HUDEP-2 (cell line): Measurements from ENCODE around the gene CDCA5.

Experiments
- DNase-seq, 76 experiments: peaks; one replicate each; lab custom pipeline; 2025; ENCODE audit not compliant: unreplicated experiment in 76 of 76; lab: John Stamatoyannopoulos, UW

CDCA5 gene

DNA sequence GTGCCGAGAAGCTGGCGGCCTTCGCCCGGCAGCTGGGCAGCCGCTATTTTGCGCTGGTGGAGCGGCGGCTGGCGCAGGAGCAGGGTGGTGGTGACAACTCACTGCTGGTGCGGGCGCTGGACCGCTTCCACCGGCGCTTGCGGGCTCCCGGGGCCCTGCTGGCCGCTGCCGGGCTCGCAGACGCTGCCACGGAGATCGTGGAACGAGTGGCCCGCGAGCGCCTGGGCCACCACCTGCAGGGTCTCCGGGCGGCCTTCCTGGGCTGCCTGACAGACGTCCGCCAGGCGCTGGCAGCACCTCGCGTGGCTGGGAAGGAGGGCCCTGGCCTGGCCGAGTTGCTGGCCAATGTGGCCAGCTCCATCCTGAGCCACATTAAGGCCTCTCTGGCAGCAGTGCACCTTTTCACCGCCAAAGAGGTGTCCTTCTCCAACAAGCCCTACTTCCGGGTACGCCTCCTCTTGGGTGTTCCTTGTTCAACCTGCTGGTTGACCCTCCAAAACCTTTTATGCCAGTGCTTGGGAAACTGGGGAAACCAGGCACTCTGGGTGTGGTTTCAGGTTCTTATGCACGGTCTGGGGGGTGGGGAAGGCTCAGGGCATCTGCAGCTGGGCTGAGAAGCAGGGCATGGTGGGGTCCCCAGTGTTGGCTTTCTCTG lies 24.8 kb upstream of the CDCA5 start:
- no peak for DNase-seq

- DNase-seq, result no peak
Measured at GRCh38 chr11:65107751-65108468, 24.1 kb upstream of the CDCA5 start.

- no peak for DNase-seq
Measured at GRCh38 chr11:65107078-65107477, 23.2 kb upstream of the CDCA5 start.

GRCh38 chr11:65104628-65105027 lies 20.8 kb upstream of the CDCA5 start:
- DNase-seq, result no peak

DNA sequence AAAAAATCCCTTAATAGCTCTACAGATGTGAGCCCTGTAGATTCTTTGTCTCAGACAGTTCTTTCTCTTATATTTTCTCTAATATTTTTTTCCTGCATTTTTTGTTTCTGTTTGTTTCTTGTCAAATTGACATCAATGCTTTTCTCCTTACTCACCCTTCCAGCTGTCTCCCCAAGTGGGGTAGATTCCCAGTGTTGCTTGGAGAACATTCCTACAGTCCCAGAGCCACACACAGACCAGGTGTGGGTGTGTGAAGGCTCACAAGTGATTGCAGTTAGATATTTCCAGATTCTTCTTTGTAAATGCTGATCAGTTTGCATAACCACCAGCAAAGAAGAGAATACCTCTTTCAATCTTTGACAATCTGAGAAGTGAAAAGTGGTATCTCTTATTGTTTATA lies 19.6 kb upstream of the CDCA5 start:
- no peak for DNase-seq

- DNase-seq, result no peak
Measured at GRCh38 chr11:65102142-65103095, 18.6 kb upstream of the CDCA5 start.

DNA sequence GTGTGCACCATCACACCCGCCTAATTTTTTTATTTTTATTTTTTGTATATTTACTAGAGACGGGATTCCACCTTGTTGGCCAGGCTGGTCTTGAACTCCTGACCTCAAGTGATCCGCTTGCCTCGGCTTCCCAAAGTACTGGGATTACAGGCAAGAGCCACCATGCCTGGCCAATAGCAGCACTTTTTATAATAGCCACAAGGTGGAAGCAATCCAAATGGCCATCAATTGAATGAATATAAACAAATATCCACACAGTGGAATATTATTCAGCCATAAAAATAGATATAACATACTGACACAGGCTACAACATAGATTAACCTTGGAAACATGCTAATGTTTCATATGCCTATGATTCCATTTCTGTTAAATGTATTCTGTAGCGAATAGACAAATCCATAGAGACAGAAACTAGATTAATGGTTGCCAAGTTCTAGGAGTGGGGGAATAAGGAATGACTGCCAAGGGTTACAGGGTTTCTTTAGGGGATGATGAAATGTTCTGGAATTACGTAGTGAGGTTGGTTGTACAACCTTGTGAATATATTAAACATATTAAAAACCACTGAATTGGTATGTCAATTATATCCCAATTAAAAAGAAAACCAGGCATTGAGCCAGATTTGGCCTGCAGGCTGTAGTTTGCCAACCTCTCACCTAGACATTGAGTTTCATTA lies 17.0 kb upstream of the CDCA5 start:
- DNase-seq, result no peak

GRCh38 chr11:65096926-65097325 lies 13.1 kb upstream of the CDCA5 start:
- DNase-seq, result no peak

DNA sequence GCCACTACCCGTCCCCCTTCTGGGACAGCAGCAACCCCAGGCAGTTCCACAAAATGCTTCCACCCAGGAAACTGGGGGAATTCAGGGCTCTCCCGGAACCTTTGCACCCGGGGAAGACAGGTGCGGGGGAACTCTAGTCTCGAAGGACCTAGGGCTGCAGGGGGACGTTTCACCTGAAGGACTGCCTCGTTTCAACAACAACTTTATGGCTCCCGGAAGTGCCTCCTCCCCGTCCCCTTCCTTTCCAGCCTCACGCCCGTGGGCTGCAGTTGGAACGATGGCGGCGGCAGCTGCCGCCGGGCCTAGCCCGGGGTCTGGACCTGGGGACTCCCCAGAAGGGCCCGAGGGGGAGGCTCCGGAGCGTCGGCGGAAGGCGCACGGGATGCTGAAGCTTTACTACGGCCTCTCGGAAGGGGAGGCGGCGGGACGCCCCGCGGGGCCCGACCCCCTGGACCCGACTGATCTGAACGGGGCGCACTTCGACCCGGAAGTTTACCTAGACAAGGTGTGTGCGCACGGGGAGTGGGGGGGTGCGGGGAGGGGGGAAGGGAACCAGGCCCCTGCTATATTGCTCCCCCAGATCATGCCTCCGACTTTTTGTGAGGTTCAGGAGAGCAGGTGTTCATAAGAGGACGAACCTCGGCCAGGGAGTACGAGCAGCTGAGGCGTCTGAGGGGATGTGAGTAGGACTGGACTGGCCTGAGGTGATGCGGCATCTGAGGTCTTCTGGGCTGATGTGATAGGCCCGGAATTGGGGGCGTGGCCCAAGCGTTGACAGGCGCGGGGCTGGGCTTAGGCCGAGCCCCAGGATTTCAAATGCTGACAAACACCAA lies 12.3 kb upstream of the CDCA5 start, which contains the start of gene VPS51:
Gene VPS51 (plus strand): TSS at position 241 of the 833 bp plus-strand sequence. CDS start 37 bp downstream, at position 278.
- DNase-seq, result peak in 72 of 76 experiments; percentile 32 to 89 (median 78)

DNA sequence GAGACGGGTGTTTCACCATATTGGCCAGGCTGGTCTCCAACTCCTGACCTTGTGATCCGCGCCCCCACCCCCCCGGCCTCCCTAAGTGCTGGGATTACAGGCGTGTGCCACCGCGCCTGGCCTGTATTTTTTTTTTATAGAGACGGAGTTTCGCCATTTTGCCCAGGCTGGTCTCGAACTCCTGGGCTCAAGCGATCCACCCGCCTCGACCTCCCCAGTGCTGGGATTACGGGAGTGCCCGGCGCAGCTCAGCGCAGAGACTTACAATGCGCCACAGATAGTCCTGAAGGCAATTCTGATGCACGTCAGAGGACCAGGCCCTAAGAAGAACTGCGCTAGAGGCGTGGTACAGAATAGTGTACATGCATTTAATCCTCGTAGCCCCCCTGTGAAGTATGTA lies 11.6 kb upstream of the CDCA5 start:
- no peak for DNase-seq

- DNase-seq, result no peak
Measured at GRCh38 chr11:65090628-65091027, 6.8 kb upstream of the CDCA5 start.

DNA sequence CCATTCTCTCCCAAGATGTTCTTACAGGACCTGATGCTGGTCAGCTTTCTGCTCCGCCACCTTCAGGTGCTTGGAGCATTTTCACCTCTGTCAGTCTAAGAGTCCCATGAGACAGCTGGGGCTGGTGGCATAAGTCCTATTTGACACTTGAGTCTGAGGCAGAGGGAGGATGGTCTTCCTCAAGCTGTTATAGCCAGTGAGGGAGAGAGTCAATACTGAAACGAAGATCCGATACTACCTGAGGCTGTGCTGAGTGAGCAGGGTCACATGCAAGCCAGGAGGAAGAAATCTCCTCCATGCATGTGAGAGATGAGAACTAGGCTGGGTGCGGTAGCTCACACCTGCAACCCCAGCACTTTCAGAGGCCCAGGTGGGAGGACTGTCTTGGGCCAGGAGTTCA lies 5.8 kb upstream of the CDCA5 start:
- DNase-seq, result no peak

- no peak for DNase-seq
Measured at GRCh38 chr11:65087827-65088226, 4.0 kb upstream of the CDCA5 start.

GRCh38 chr11:65087216-65087615 lies 3.4 kb upstream of the CDCA5 start:
- no peak for DNase-seq

DNA sequence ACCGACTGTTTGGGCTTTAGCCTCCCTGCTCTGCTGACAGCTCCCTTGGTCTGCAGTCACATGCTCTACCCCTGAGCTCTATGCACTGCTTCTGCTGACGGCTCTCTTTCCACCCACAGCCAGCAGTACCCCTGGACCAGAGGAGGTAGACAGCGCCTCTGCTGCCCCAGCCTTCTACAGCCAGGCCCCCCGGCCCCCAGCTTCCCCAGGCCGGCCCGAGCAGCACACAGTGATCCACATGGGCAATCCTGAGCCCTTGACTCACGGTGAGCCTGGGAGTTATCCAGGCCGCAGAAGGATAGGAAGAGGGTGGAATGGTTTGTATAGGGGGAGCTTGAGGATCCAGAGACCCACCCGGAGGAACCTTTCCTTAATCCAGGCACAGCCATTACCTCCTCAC lies 3.0 kb upstream of the CDCA5 start:
- no peak for DNase-seq

DNA sequence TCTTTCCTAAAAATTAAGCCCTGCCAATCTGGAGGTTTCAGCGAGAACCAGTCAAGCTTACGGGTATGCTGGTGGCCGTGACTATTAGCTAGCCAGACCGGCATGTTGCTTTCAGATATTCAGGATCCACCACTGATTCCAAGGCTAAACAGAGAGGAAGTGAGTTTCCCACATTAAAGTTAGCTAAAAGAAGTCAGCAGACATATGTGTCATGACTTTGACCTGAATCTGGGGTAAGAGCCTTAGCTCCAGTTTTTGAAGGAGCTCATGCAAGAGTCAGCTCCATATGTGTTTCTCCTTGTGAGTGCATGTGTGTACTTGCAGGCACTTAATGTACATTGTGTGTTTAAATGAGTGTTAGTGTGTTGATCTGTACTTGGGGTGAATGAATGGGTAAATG lies 1.6 kb upstream of the CDCA5 start:
- DNase-seq, result no peak

DNA sequence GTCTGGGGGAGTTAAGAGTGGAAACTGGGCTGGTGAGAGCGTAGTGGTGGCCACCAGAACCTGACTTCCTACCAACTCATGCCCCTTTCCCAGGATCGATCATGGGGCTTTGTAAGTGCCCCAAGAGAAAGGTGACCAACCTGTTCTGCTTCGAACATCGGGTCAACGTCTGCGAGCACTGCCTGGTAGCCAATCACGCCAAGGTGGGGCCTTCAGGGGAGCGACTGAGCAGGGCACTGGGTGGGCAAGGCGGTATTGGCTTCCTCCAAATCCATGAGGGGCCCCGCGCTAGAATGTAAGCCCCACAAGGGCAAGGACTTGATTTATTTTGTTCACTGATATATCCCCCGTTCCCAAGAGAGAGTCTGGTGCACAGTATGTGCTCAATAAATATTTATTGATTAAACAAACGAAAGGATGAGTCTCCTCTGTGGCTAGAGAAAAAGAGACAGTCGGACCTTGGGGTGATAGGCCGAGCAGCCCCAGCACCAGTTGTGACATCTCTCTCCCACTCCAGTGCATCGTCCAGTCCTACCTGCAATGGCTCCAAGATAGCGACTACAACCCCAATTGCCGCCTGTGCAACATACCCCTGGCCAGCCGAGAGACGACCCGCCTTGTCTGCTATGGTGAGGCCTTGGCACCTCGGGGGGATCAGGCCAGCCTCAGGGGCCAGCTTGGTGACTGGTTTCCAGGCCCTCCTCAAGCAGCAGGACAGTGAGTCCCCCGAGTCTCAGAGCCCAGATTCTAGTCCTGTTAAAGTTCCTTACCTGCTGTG lies 947 bp upstream of the CDCA5 start:
- no peak for DNase-seq

DNA sequence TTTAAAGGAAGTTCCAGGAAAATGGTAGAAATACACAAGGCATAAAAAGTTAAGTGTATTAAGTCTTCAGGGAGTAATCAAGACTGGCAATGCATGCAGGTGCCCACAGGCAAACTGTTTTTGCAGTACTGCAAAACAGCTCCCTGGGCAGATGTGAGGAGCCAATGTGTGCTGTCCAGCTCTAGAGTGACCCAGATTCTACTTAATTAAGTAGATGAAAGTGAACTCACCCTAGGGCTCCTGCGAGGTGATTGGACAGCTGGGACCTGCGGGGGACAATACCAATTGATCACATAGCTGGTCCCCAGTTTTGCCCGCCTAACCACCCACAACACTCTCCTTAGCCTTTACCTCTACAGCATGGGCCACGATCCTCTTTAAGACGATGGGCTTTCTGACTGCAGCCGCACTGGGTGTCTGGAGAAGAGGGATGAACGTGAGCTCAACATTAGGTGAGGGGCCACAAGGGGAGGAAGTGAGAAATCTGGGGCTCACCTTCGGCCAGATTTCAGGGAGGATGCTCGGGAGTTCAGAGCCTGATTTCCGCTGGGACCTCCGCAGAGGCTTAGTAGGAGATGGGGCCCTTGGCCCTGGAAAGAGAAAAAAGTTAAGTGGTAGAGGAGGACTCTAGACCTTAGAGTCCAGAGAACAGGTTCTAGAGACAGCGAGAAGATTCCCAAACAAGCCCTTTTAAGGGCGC lies 556 bp downstream of the CDCA5 start:
- no peak for DNase-seq
